Tibial artery (tissue), 4 donors: Measurements from ENCODE around the gene TSPAN3.

ENCODE experiments used
- DNase-seq, 2 donors: peaks; one replicate each; pipeline ENCODE4 v3.0.0-alpha.2; 2019
- H3K27ac ChIP-seq, 2 donors: fragments of 200-600 bp; sonication (generic) in 1 of 2; 1 replicate in 1 of 2; 2 replicates in 1 of 2; pipeline ENCODE4 v1.5.1; 2018 to 2019; ENCODE audit warnings: mild to moderate bottlenecking in 1 of 2
- H3K27me3 ChIP-seq, 2 donors: fragments of 200-600 bp; sonication (generic) in 1 of 2; one replicate each; pipeline versions ENCODE4 v1.5.1 to v1.6.0; 2016 to 2019
- H3K36me3 ChIP-seq, 3 donors: fragments of 200-600 bp; sonication (generic) in 2 of 3; one replicate each; pipeline ENCODE4 v1.5.1; 2016 to 2019; ENCODE audit warnings: mild to moderate bottlenecking in 2 of 3
- H3K4me1 ChIP-seq, 4 donors: fragments of 200-600 bp; sonication (generic) in 2 of 4; 1 replicate in 3 of 4; 2 replicates in 1 of 4; pipeline ENCODE4 v1.5.1; 2016 to 2019
- H3K4me3 ChIP-seq, 2 donors: fragments of 200-600 bp; sonication (generic) in 1 of 2; 1 replicate in 1 of 2; 2 replicates in 1 of 2; pipeline ENCODE4 v1.5.1; 2018 to 2019; ENCODE audit warnings: mild to moderate bottlenecking in 2 of 2
- H3K9me3 ChIP-seq, 3 donors: fragments of 200-600 bp; sonication (generic) in 1 of 3; one replicate each; pipeline ENCODE4 v1.5.1; 2016 to 2019
- CTCF ChIP-seq, 2 experiments: fragments of 200-600 bp in 1 of 2; fragments of 450-650 bp in 1 of 2; IDR thresholded peaks; one replicate each; pipeline ENCODE4 v1.5.1; 2017 to 2019; ENCODE audit warnings: antibody characterized with exemption in 2 of 2, mild to moderate bottlenecking in 1 of 2, moderate library complexity in 1 of 2
- intact Hi-C: fragments of 100-400 bp; cut with DNase I; formaldehyde crosslinking; loops from one replicate; pipeline ENCODE4 v1.15.0; 2023; ENCODE audit warnings: low total_unique reads

TSPAN3 gene

GRCh38 chr15:77067691-77068367 is 3.1 kb downstream of the TSPAN3 start:
- Histone ChIP-seq H3K4me3 (no peak overlapping the region), H3K4me1 (peaks cover 0 to 46% (median 5%) of the 10 kb centered on the region in 4 donors), H3K27me3 (no peaks in the 10 kb centered on the region), H3K27ac (no peak overlapping the region), H3K9me3 (no peaks in the 10 kb centered on the region), H3K36me3 (no peaks in the 10 kb centered on the region)
- no peak for DNase-seq
- TF ChIP-seq CTCF (IDR thresholded peaks at IDR 0.05), result no peak
- intact Hi-C loops, result no loop called here

GRCh38 chr15:77066971-77067690 is 3.8 kb downstream of the TSPAN3 start:
- intact Hi-C loops, result no loop called here
- Histone ChIP-seq H3K9me3 (no peaks in the 10 kb centered on the region), H3K36me3 (no peaks in the 10 kb centered on the region), H3K27ac (no peak overlapping the region), H3K4me3 (no peak overlapping the region), H3K27me3 (no peaks in the 10 kb centered on the region), H3K4me1 (peaks cover 0 to 50% (median 7%) of the 10 kb centered on the region in 4 donors)
- DNase-seq, result no peak
- TF ChIP-seq CTCF (IDR thresholded peaks at IDR 0.05), result no peak

GRCh38 chr15:77064539-77065308 is 6.2 kb downstream of the TSPAN3 start:
- Histone ChIP-seq H3K4me3 (no peak overlapping the region), H3K9me3 (no peaks in the 10 kb centered on the region), H3K36me3 (no peaks in the 10 kb centered on the region), H3K27me3 (no peaks in the 10 kb centered on the region), H3K27ac (no peak overlapping the region), H3K4me1 (peaks cover 0 to 67% (median 24%) of the 10 kb centered on the region in 4 donors)
- intact Hi-C loops, result no loop called here
- TF ChIP-seq CTCF (IDR thresholded peaks at IDR 0.05), result no peak
- DNase-seq, result no peak

- Histone ChIP-seq H3K4me3 (no peak overlapping the region), H3K4me1 (peaks cover 0 to 65% (median 24%) of the 10 kb centered on the region in 4 donors), H3K27me3 (no peaks in the 10 kb centered on the region), H3K27ac (no peak overlapping the region), H3K36me3 (no peaks in the 10 kb centered on the region), H3K9me3 (no peaks in the 10 kb centered on the region)
- no peak for DNase-seq
- no peak for TF ChIP-seq CTCF (IDR thresholded peaks at IDR 0.05)
- intact Hi-C loops, result no loop called here
Measured at GRCh38 chr15:77064063-77064462, 6.8 kb downstream of the TSPAN3 start.

- no peak for TF ChIP-seq CTCF (IDR thresholded peaks at IDR 0.05)
- Histone ChIP-seq H3K36me3 (no peaks in the 10 kb centered on the region), H3K27ac (no peak overlapping the region), H3K4me3 (no peak overlapping the region), H3K9me3 (no peaks in the 10 kb centered on the region), H3K4me1 (peaks cover 0 to 57% (median 24%) of the 10 kb centered on the region in 4 donors), H3K27me3 (no peaks in the 10 kb centered on the region)
- intact Hi-C loops, result no loop called here
- no peak for DNase-seq
Measured at GRCh38 chr15:77063249-77063648, 7.7 kb downstream of the TSPAN3 start.
